MM.1S (cell line): Measurements from ENCODE around the gene DKK2.
A peak's percentile ranks its signal among the peaks of the same experiment; 100 is the strongest.

Source experiments
- DNase-seq: peaks from one replicate; pipeline ENCODE4 v3.0.0-alpha.2; 2015
- H2AFZ ChIP-seq: fragments of 300-600 bp; sonication (generic); 2 replicates; pipeline ENCODE4 v1.6.0; 2016; ENCODE audit warnings: antibody characterized with exemption, low read length
- H3F3A ChIP-seq: fragments of 300-600 bp; sonication (generic); 2 replicates; pipeline ENCODE4 v1.6.1; 2016; ENCODE audit warnings: mild to moderate bottlenecking, antibody characterized with exemption, low read length, moderate library complexity, mixed read lengths; ENCODE audit not compliant: insufficient read depth
- H3K27ac ChIP-seq: fragments of 300-600 bp; sonication (generic); 2 replicates; pipeline ENCODE4 v1.5.1; 2016; ENCODE audit warnings: mild to moderate bottlenecking, low read length
- H3K27me3 ChIP-seq: fragments of 300-600 bp; sonication (generic); replicated peaks from 2 replicates; pipeline ENCODE4 v1.6.0; 2016; ENCODE audit warnings: low read length; ENCODE audit not compliant: insufficient read depth
- H3K36me3 ChIP-seq: fragments of 300-600 bp; sonication (generic); replicated peaks from 2 replicates; pipeline ENCODE4 v1.6.1; 2016; ENCODE audit warnings: mild to moderate bottlenecking, low read length, mixed read lengths; ENCODE audit not compliant: insufficient read depth
- H3K4me1 ChIP-seq: fragments of 300-600 bp; sonication (generic); 2 replicates; pipeline ENCODE4 v1.6.1; 2016; ENCODE audit warnings: low read length, mixed read lengths
- H3K4me2 ChIP-seq: fragments of 300-600 bp; sonication (generic); 2 replicates; pipeline ENCODE4 v1.6.0; 2016; ENCODE audit warnings: low read depth, low read length
- H3K4me3 ChIP-seq: fragments of 300-600 bp; sonication (generic); 2 replicates; pipeline ENCODE4 v1.5.1; 2016; ENCODE audit warnings: low read length, mixed read lengths
- H3K79me2 ChIP-seq: fragments of 300-600 bp; sonication (generic); 2 replicates; pipeline ENCODE4 v1.6.1; 2016; ENCODE audit warnings: mixed run types, low read length, mixed read lengths
- H3K9ac ChIP-seq: fragments of 300-600 bp; sonication (generic); 2 replicates; pipeline ENCODE4 v1.6.1; 2016; ENCODE audit warnings: low read length, mixed read lengths
- H3K9me2 ChIP-seq: fragments of 300-600 bp; sonication (generic); replicated peaks from 2 replicates; pipeline ENCODE4 v1.6.1; 2016; ENCODE audit warnings: mild to moderate bottlenecking, low read length, mixed read lengths; ENCODE audit not compliant: insufficient read depth
- H3K9me3 ChIP-seq: fragments of 300-600 bp; sonication (generic); replicated peaks from 2 replicates; pipeline ENCODE4 v1.6.1; 2016; ENCODE audit warnings: mild to moderate bottlenecking, low read length, mixed read lengths; ENCODE audit not compliant: insufficient read depth
- H4K20me1 ChIP-seq: fragments of 300-600 bp; sonication (generic); 2 replicates; pipeline ENCODE4 v1.6.1; 2016; ENCODE audit warnings: mild to moderate bottlenecking, low read length, moderate library complexity, mixed read lengths; ENCODE audit not compliant: insufficient read depth
- CTCF ChIP-seq: fragments of 300-600 bp; sonication (generic); IDR thresholded peaks from 2 replicates; pipeline ENCODE4 v1.5.1; 2016; ENCODE audit warnings: antibody characterized with exemption, low read length, mixed read lengths
- EZH2 ChIP-seq: fragments of 300-600 bp; sonication (generic); optimal IDR thresholded peaks from 2 replicates; pipeline ENCODE3; 2017; ENCODE audit warnings: low read depth, mild to moderate bottlenecking, antibody characterized with exemption, low read length, mixed read lengths
- EZH2phosphoT487 ChIP-seq: fragments of 300-600 bp; sonication (generic); IDR thresholded peaks from 2 replicates; pipeline ENCODE4 v1.6.1; 2018; ENCODE audit warnings: antibody characterized with exemption, low read length

The DKK2 gene

DNA sequence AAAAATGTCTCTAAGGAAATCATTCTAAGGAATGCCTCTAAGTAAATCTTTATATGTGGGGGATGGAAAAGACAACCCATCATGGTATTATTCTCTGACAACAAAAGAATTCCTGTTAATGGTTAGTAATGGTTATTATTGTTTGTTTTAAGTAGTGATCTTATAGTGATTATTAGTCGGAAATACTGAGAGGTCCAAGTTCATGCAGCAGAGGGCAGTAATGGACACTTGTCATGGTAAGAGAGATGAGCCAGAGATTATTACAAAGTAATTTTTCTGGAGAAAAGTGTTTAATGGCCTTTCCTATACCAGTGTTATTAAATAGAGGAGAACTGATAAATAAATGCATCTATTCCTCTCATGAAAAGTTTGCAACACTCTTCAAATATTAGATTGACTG is 8.1 kb upstream of the DKK2 start:
- peak; percentile 11 for DNase-seq
- Histone ChIP-seq H3K4me3 (no peak overlapping the region), H3K27me3 (no peaks in the 10 kb centered on the region)

GRCh38 chr4:107037199-107037584 is 1.1 kb upstream of the DKK2 start:
- H3K9ac ChIP-seq: no peak overlapping the region
- H3K79me2 ChIP-seq: no peaks in the 10 kb centered on the region
- no peaks in the 10 kb centered on the region for H4K20me1 ChIP-seq
- no peaks in the 10 kb centered on the region for H3K9me3 ChIP-seq
- no peaks in the 10 kb centered on the region for H3K4me1 ChIP-seq
- peak overlapping the region; percentile 78 for H3K4me2 ChIP-seq
- no peaks in the 10 kb centered on the region for H3K36me3 ChIP-seq
- H2AFZ ChIP-seq: no peak overlapping the region
- H3K9me2 ChIP-seq: no peaks in the 10 kb centered on the region
- no peak overlapping the region for H3K27ac ChIP-seq
- no peak for TF ChIP-seq EZH2
- TF ChIP-seq CTCF: peak; percentile 34
- no peak for DNase-seq
- no peak overlapping the region for H3K4me3 ChIP-seq
- H3K27me3 ChIP-seq: no peaks in the 10 kb centered on the region
- no peaks in the 10 kb centered on the region for H3F3A ChIP-seq

More for the DNA sequence above, 8.1 kb upstream of the DKK2 start:
- Histone ChIP-seq H3K36me3 (no peaks in the 10 kb centered on the region), H3K79me2 (no peaks in the 10 kb centered on the region), H3F3A (no peaks in the 10 kb centered on the region), H2AFZ (no peak overlapping the region), H3K27ac (no peak overlapping the region), H3K9me3 (no peaks in the 10 kb centered on the region), H4K20me1 (no peaks in the 10 kb centered on the region), H3K4me2 (no peak overlapping the region), H3K4me1 (no peaks in the 10 kb centered on the region), H3K9me2 (no peaks in the 10 kb centered on the region), H3K9ac (no peak overlapping the region)
- peak; percentile 35 for TF ChIP-seq CTCF
- TF ChIP-seq EZH2phosphoT487: no peak

- no peaks in the 10 kb centered on the region for H3K79me2 ChIP-seq
- H3K27ac ChIP-seq: no peak overlapping the region
- no peak overlapping the region for H3K9ac ChIP-seq
- H3K4me2 ChIP-seq: peak overlapping the region; percentile 78
- H2AFZ ChIP-seq: 0 out of 2 replicates have a peak overlapping the region, but pooled peaks have one; percentile 59
- H3F3A ChIP-seq: no peaks in the 10 kb centered on the region
- H3K9me3 ChIP-seq: no peaks in the 10 kb centered on the region
- H3K4me3 ChIP-seq: peak overlapping the region; percentile 44
- no peaks in the 10 kb centered on the region for H4K20me1 ChIP-seq
- TF ChIP-seq CTCF (no peak), EZH2phosphoT487 (no peak), EZH2 (no peak)
- no peaks in the 10 kb centered on the region for H3K9me2 ChIP-seq
- no peaks in the 10 kb centered on the region for H3K36me3 ChIP-seq
- no peaks in the 10 kb centered on the region for H3K4me1 ChIP-seq
- no peaks in the 10 kb centered on the region for H3K27me3 ChIP-seq
- no peak for DNase-seq
These were observed 578 bp upstream of the DKK2 start for GRCh38 chr4:107036584-107037198.
